HEK293 (cell line): Measurements from ENCODE around the gene SYNDIG1.

Source experiments
- CTCF ChIA-PET: fragments of 350-600 bp; formaldehyde crosslinking; extraction: SDS; loops from one replicate; lab custom pipeline; 2021; ENCODE audit warnings: antibody characterized with exemption; lab: Yijun Ruan, JAX
- POLR2A ChIA-PET: fragments of 300-600 bp; formaldehyde crosslinking; extraction: SDS; loops from one replicate; lab custom pipeline; 2020; ENCODE audit warnings: antibody characterized with exemption, inconsistent platforms; lab: Yijun Ruan, JAX
- H3K27ac ChIP-seq: fragments of 200-500 bp; sonication (Bioruptor generic); 2 replicates; pipeline ENCODE4 v1.5.1; 2014; ENCODE audit warnings: low read depth, low read length, control low read depth, inconsistent platforms; ENCODE audit errors: extremely low read depth
- H3K36me3 ChIP-seq, 2 experiments: fragments of 200-500 bp in 1 of 2; sonication (Bioruptor generic) in 1 of 2; 1 replicate in 1 of 2; 2 replicates in 1 of 2; pipeline ENCODE4 v1.5.1; 2014 to 2017; ENCODE audit warnings: inconsistent platforms in 2 of 2, low read length in 2 of 2; ENCODE audit not compliant: control insufficient read depth in 2 of 2, insufficient read depth in 1 of 2
- H3K4me1 ChIP-seq: fragments of 200-500 bp; sonication (Bioruptor generic); 2 replicates; pipeline ENCODE4 v1.5.1; 2014; ENCODE audit warnings: mild to moderate bottlenecking, low read length, inconsistent platforms; ENCODE audit not compliant: control insufficient read depth, insufficient read depth
- H3K4me3 ChIP-seq: 2 replicates; pipeline ENCODE4 v1.5.1; 2011; ENCODE audit warnings: low read depth, mild to moderate bottlenecking, control low read depth, low read length, moderate library complexity
- H3K9me3 ChIP-seq: fragments of 200-500 bp; sonication (Bioruptor generic); 2 replicates; pipeline ENCODE4 v1.5.1; 2014; ENCODE audit warnings: low read depth, low read length, inconsistent platforms; ENCODE audit not compliant: control insufficient read depth, insufficient read depth
- EGR2 ChIP-seq: fragments of 450-650 bp; formaldehyde crosslinking; IDR thresholded peaks from 2 replicates; pipeline ENCODE4 v1.5.1; 2016; ENCODE audit warnings: low read depth, missing biosample characterization, missing genetic modification characterization
- GLI4 ChIP-seq: fragments of 450-650 bp; formaldehyde crosslinking; IDR thresholded peaks from 2 replicates; pipeline ENCODE4 v1.5.1; 2016; ENCODE audit warnings: missing biosample characterization, missing genetic modification characterization
- INSM2 ChIP-seq: fragments of 450-650 bp; formaldehyde crosslinking; IDR thresholded peaks from 2 replicates; pipeline ENCODE4 v1.5.1; 2016; ENCODE audit warnings: missing biosample characterization, missing genetic modification characterization
- PRDM2 ChIP-seq: fragments of 450-650 bp; formaldehyde crosslinking; IDR thresholded peaks from 2 replicates; pipeline ENCODE4 v1.5.1; 2016; ENCODE audit warnings: missing biosample characterization, missing genetic modification characterization, borderline replicate concordance
- ZBTB26 ChIP-seq: fragments of 450-650 bp; formaldehyde crosslinking; optimal IDR thresholded peaks from 2 replicates; pipeline ENCODE3; 2016; ENCODE audit warnings: missing biosample characterization, mild to moderate bottlenecking, missing genetic modification characterization
- ZNF133 ChIP-seq: fragments of 450-650 bp; formaldehyde crosslinking; IDR thresholded peaks from 2 replicates; pipeline ENCODE4 v1.5.1; 2016; ENCODE audit warnings: missing biosample characterization, missing genetic modification characterization
- ZNF138 ChIP-seq: fragments of 450-650 bp; formaldehyde crosslinking; IDR thresholded peaks from 2 replicates; pipeline ENCODE4 v1.5.1; 2016; ENCODE audit warnings: missing biosample characterization, missing genetic modification characterization, borderline replicate concordance
- ZNF155 ChIP-seq: fragments of 450-650 bp; formaldehyde crosslinking; IDR thresholded peaks from 2 replicates; pipeline ENCODE4 v1.5.1; 2016; ENCODE audit warnings: missing biosample characterization, missing genetic modification characterization
- ZNF239 ChIP-seq: fragments of 450-650 bp; formaldehyde crosslinking; IDR thresholded peaks from 2 replicates; pipeline ENCODE4 v1.5.1; 2016; ENCODE audit warnings: missing biosample characterization, missing genetic modification characterization
- ZNF266 ChIP-seq: fragments of 450-650 bp; formaldehyde crosslinking; IDR thresholded peaks from 2 replicates; pipeline ENCODE4 v1.5.1; 2016; ENCODE audit warnings: missing biosample characterization, missing genetic modification characterization, low read depth
- ZNF335 ChIP-seq: fragments of 450-650 bp; formaldehyde crosslinking; conservative IDR thresholded peaks from 2 replicates; pipeline ENCODE4 v1.5.1; 2016; ENCODE audit warnings: missing biosample characterization, missing genetic modification characterization
- ZNF350 ChIP-seq: fragments of 450-650 bp; formaldehyde crosslinking; IDR thresholded peaks from 2 replicates; pipeline ENCODE4 v1.5.0; 2017; ENCODE audit warnings: missing biosample characterization, mild to moderate bottlenecking, missing genetic modification characterization
- ZNF366 ChIP-seq: fragments of 450-650 bp; formaldehyde crosslinking; conservative IDR thresholded peaks from 2 replicates; pipeline ENCODE4 v1.5.1; 2016; ENCODE audit warnings: missing biosample characterization, missing genetic modification characterization
- ZNF423 ChIP-seq: fragments of 450-650 bp; formaldehyde crosslinking; IDR thresholded peaks from 2 replicates; pipeline ENCODE4 v1.5.1; 2016; ENCODE audit warnings: missing biosample characterization, missing genetic modification characterization
- ZNF549 ChIP-seq: fragments of 450-650 bp; IDR thresholded peaks from 2 replicates; pipeline ENCODE4 v1.5.1; 2018; ENCODE audit warnings: missing biosample characterization, missing genetic modification characterization, mild to moderate bottlenecking, inconsistent platforms, moderate library complexity
- ZNF76 ChIP-seq: fragments of 450-650 bp; formaldehyde crosslinking; IDR thresholded peaks from 2 replicates; pipeline ENCODE4; 2016; ENCODE audit warnings: low read depth, missing biosample characterization, missing genetic modification characterization, borderline replicate concordance
- ZNF830 ChIP-seq: fragments of 450-650 bp; IDR thresholded peaks from 2 replicates; pipeline ENCODE4 v1.5.0; 2018; ENCODE audit warnings: missing biosample characterization, missing genetic modification characterization, low read depth, mild to moderate bottlenecking, moderate library complexity
- ZSCAN4 ChIP-seq: fragments of 450-650 bp; formaldehyde crosslinking; IDR thresholded peaks from 2 replicates; pipeline ENCODE4 v1.5.1; 2017; ENCODE audit warnings: missing biosample characterization, missing genetic modification characterization
- ZXDB ChIP-seq: fragments of 450-650 bp; formaldehyde crosslinking; IDR thresholded peaks from 2 replicates; pipeline ENCODE4 v1.5.1; 2016; ENCODE audit warnings: missing biosample characterization, missing genetic modification characterization

The SYNDIG1 gene

GRCh38 chr20:24696396-24696795 is 227.0 kb downstream of the SYNDIG1 start:
- TF ChIP-seq ZSCAN4 (tag by site-specific recombination) (no peak), PRDM2 (tag by site-specific recombination) (no peak), ZNF76 (no peak), ZNF138 (tag by site-specific recombination) (no peak), ZNF239 (no peak), ZNF366 (no peak)
- ChIA-PET POLR2A (no interaction called here), CTCF (interaction anchor here (0.6 kb wide), 1 partner anchor 108 kb away, joined by 3 read pairs; no protein-coding TSS in a partner anchor)
- no peaks in the 10 kb centered on the region for H3K4me1 ChIP-seq
- H3K4me3 ChIP-seq: no peak overlapping the region
- no peaks in the 10 kb centered on the region for H3K9me3 ChIP-seq
- H3K27ac ChIP-seq: no peak overlapping the region
- H3K36me3 ChIP-seq: no peaks in the 10 kb centered on the region

- POLR2A ChIA-PET: no interaction called here
- TF ChIP-seq GLI4 (tag by site-specific recombination) (no peak), ZNF423 (no peak), ZNF133 (tag by site-specific recombination) (no peak), ZXDB (no peak), EGR2 (no peak), ZNF266 (tag by site-specific recombination) (no peak), INSM2 (tag by site-specific recombination) (no peak), ZNF350 (no peak), ZNF155 (tag by site-specific recombination) (no peak), ZNF549 (tag by site-specific recombination) (no peak), ZBTB26 (no peak), ZNF335 (tag by site-specific recombination) (no peak), ZNF830 (no peak)
- no peaks in the 10 kb centered on the region for H3K9me3 ChIP-seq
- no peaks in the 10 kb centered on the region for H3K4me1 ChIP-seq
- H3K4me3 ChIP-seq: no peak overlapping the region
- H3K36me3 ChIP-seq: no peaks in the 10 kb centered on the region
- CTCF ChIA-PET: interaction anchor here (0.7 kb wide), 1 partner anchor 112 kb away, joined by 3 read pairs; no protein-coding TSS in a partner anchor
- no peak overlapping the region for H3K27ac ChIP-seq
Observed at GRCh38 chr20:24697411-24697810, 228.0 kb downstream of the SYNDIG1 start.
